NOMO-1 (cell line): Measurements from ENCODE around the gene TNRC18.

Experiments used
- DNase-seq, 2 experiments: peaks; one replicate each; lab custom pipeline; 2025; ENCODE audit not compliant: unreplicated experiment in 2 of 2; lab: John Stamatoyannopoulos, UW

Gene TNRC18

DNA sequence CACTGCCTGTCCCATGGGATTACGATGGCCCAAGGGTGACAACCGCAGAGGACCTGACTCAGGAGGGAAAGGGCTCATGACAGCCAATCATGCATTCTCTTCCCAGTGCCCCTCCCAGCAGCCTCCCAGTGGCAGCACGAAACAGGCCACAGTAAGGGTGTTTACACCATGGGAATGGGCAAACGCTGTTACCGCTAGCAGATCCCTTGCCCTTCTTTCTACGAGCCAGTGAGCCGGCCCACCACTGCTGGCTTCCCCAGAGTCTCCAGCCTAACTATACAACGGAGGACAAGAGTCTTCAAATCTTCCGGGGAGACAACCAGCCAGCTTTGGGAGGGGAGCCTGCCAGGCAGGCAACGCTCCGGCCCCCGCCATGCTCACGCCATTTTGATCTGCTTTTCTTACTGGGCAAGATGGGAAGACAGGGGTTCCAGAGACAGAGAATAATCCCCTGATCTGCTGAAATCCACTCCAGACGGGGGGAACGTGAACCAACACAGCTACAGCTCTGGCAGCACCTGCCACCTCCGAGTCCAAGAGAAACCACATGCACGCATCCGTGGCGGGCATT is 71.1 kb downstream of the TNRC18 start:
- DNase-seq = no peak

DNA sequence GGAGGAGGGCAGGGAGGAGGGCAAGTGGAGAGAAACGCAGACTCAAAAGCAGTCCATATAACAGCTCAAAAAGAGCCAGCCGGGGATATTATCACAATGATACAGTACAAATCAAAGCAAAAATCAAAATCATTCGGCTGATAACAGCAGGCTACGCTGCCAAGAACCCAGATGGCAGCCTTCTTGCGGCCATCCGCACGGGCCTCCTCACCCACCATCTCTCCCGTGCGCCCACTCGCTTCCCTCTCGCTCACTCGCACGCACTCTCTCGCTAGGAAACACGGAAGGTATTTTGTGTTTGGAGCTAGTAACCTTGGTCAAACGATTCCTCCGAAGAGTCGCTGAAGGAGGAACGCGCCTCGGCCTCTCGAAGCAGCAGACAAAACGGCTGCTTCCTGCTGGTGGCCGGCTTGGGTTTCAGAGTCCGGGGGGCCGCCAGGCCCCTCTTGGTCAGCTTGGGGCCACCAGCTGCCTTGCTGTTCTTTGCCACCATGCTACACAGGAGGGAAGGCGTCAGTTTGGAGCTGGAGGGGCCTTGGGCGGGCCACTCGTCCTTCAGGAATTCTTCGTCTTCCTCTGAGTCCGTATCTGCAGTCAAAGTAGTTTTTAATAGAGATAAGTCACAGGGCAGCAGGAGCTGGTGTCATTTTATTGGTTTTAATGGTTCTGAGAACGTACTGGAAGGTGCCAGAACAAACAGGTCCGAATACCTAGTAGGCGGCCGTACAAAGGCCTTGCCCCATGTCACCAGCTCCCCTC is 71.9 kb downstream of the TNRC18 start:
- no peak for DNase-seq

DNA sequence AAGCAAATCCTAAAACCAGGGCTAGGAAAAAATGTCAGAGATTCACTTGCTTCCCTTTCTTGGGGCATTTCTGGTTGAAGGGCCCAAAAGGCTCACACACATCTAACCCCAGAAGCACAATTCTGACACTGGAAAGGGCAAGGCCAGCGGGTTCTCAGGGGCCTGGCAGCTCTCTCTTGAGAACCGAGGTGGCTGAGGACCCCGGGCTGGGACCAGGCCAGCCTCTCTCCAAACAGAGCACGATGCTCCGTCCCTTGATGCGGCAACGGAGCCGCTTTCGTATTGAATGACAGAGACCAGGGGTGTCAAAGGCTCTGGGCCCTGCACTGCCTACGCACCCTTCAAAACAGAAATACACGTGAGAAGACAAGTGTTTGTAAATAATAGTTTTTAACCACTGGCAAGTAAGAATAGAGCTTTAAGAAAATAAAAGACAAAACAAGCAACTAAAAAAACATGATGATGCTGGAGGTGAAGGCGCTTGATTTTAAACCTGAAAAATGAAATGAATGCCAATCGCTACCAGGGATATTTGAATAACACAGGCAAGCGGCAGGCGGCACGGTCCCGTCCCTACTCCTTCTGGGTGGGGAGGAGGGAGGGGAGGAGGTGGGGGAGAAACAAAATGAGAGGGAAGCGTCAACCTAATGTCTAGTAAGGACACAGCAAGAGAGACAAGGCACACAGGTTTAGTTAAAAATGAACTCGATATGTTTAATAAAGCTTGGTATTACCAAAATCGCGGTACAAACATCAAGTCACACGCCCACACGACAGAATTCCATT is 72.8 kb downstream of the TNRC18 start:
- DNase-seq = no peak

DNA sequence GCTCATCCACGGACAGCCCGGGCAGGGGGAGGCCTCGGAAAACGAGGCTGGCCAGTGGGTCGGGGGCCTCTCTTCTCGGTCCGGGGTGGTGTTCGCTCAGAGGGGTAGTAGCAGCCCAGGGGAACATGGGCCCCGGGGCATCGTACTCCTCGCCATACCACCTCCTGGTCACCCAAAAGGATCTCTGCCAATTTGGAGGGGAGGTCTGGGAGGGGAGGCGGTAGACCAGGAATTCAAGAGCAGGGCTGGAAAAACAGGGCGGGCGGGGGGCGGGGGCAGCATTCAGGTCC is 73.5 kb downstream of the TNRC18 start:
- DNase-seq = no peak

DNA sequence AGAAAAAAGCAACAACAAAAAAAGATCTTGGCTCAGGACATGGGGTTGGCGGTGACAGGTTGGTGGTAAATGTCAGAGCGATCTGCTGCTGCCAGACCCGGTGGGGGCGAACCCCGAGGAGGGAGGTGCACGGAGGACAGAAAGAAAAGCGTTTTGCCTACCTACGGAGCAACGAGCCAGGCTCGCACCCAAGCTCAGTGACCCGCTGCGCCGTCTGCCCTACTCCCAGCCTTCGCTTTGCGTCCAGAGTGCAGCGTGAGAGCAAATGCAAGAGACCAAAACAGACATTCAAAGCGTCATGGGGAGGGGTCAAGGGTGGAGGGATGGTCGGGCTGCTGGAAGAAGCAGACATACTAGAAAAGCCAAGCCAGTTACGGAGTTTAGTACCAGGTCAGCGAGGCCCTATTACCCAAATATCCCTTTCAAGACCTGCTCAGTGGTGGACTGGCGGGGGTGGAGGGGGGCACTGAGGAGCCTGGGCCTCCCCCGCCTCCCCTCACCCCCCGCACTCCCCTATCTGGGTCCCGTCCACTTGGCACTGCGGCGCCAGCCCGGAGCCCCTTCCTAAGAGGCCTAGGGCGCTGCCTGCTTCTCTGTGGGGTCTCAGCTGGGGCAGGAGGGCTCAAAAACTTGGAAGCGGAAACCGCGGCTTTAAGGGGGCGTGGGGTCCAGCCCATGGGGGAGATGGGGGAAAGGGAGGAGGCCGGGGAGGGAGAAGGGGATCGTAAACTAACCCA is 74.0 kb downstream of the TNRC18 start:
- no peak for DNase-seq

DNA sequence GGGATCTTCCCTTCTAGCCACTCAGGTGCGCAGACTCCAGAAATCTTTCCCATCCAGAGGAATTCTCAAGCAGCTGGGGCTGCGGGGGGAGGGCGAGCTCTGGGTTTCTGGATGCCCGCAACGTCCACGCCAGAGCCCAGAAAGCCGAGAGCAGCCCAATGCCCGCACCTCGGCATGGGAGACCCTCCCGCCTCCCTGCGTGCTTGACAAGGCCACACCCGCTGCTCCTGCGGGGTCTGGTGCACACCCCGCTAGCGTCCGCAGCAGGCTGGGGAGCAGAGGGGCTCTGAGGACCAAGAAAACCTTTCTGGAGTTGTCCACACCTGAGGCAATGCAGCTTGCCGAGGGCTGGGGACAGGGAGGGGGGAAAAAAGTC is 74.6 kb downstream of the TNRC18 start:
- DNase-seq = no peak

DNA sequence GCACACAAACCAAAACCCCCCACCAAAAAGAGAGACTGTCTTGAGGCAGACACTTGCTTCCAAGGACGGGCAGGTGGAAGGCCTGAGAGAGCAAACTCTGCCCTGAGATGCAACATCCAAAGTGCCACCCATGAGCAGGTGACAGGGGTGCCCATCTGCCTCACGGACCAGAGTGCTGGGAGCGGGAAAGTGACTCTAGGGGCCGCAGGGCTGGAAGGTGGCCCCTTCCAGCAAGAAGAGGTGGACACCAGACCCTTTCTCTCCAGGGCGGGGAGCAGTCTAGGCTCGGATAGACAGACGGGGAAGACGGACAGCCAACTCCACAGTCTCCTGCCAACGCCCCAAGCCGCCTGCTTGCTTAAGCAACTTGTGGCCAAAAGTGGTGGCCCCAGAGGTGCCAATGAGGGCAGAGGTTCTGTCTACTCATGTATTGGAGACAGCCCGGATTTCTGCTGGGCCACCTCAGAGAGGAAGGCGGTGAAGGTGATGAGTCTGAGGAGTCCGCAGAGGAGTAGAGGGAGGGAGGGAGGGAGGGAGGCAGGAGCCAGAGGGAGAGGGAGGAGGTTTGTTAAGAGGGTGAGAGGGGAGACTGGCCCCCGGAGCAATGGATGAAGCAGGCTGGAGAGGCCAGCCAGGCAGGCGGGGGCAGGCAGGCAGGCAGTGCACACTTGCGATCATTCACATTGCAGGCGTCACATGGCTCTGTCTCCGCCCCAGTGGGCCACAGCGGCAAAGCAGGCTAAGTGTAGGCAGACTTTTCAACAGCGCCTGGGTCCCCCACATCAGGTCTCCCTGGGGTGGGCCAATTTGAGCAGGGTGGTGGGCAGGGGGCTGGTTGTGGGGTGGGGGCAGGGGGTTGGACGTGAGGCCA is 75.3 kb downstream of the TNRC18 start:
- no peak for DNase-seq

DNA sequence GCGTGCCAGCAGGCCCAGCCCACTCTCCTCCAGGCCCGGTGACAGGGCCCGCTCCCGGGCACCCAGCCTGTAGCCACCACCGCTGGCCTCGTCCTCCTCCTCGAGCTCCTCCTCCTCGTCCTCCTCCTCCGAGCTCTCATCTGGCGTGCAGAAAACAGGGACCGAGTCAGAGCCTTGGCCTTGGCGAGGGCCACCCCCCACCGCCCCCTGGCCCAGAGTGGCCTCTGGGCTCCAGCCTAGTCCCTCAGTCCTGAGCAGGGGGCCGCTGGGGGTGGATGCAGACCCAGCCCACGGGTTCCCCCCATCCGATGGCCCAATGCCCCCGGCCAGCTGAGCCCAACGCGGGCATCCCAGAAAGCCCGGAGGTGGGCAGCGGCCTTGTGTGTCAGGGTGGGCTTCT is 78.0 kb downstream of the TNRC18 start:
- no peak for DNase-seq

DNA sequence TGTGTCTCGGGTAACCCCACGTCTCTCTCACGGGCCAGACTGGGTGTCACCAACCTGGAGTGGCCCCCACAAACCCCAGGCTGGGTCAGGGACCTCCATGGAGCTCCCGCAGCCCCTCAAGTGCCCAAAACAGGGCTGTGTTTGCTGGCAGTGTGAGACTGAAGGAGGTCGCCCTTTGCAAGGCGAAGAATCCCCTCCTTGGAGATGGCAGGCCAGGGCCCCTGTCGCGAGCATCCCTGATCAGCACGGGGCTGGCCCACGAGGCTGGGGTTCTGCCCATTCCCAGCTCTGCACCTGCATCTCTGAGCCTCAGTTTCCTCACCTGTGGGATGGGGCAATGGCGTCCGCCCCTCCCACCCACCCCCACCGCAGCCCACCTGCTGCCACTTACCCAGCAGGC is 78.5 kb downstream of the TNRC18 start:
- no peak for DNase-seq

DNA sequence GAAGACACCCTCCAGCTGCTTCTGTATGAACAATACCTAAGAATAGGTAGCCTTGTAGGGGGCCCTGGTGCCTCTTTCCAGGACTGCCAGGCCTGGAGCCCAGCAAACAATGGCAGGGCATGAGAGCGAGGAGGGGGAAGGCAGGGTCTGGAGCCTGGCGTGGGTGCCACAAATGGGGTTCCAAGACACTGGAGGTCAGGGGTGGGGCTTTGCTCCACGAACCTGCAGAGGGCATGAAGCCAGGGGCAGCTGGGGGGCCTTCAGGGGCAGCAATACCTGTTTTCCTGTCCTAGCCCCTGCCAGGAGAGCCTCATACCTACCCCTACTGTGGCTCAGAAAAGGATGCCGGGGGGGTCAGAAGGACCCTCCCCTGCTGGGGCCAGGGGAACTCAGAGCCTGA is 79.3 kb downstream of the TNRC18 start:
- no peak for DNase-seq

DNA sequence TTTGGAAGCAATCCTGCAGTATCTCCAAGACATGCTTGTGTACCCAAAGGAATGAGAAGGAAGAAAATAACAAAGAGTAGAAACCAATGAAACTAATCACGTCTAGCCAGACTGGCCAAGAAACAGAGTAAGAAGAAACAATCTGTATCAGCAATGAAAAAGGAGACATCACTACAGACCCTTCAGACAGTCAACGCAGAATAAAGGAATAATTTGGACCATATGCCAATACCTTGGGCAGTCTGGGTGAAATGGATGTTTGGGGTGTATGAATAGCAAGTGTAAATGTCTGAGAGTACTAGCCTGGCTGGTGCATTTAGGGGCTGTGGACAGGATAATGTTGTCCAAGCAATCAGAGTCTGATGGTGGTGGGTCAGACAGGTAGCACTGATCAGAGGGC is 79.8 kb downstream of the TNRC18 start:
- DNase-seq = no peak

DNA sequence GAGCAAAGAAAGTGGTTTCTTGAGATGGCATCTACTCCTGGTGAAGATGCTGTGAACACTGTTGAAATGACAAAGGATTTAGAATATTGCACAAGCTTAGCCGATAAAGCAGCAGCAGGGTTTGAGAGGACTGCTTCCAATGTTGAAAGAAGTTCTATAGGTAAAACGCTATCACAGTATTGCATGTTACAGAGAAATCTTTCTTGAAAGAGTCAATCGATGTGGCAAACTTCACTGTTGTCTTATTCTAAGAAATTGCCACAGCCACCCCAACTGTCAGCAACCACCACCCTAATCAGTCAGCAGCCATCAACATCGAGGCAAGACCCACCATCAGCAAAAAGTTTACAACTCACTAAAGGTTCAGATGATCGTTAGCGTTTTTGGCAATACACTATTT is 81.0 kb downstream of the TNRC18 start:
- no peak for DNase-seq

DNA sequence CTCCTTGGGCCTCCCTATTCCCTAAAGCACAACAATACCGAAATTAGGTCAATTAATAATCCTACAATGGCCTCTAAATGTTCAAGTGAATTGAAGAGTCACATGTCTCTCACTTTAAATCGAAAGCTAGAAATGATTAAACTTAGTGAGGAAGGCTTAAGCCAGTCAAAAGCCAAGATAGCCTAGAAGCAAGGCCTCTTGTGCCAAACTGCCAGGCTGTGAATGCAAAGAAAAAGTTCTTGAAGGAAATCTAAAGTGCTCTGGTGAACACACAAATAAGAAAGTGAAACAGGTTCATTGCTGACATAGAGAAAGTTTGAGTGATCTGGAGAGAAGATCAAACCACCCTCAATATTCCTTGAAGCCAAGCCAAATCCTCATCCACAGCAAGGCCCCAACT is 83.7 kb downstream of the TNRC18 start:
- no peak for DNase-seq

DNA sequence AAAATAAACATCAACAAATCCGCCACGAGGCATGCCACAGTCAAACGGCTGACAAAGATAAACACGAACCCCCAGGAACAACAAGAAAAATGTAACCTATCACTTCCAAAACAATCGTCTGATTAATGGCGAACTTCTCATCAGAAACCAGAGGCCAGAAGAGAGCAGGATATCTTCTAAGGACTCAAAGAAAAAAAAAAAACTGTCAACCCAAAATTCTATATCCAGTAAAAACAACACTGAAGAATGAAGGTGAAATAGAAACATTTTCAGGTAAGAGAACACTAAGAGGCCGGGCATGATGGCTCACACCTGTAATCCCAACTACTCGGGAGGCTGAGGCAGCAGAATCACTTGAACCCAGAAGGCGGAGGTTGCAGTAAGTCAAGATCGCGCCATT is 86.6 kb downstream of the TNRC18 start:
- no peak for DNase-seq

DNA sequence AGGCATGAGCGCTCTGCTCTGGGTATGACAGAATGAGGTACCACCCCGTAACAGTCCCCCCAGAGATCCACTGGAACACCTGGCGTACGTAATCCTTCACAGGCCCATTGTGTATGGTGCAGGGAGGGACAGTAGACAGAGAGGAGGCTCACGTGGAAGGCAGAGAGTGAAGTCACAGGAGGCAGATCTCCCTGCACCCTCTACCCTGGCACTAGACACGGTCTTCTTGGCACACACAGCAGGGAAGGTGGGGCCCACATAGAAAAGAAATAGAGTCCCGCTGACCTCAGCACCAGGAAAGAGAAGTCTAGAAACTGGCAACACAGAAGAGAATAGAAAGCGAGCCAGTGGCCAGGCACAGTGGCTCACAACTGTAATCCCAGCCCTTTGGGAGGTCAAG is 89.0 kb downstream of the TNRC18 start:
- DNase-seq = no peak

DNA sequence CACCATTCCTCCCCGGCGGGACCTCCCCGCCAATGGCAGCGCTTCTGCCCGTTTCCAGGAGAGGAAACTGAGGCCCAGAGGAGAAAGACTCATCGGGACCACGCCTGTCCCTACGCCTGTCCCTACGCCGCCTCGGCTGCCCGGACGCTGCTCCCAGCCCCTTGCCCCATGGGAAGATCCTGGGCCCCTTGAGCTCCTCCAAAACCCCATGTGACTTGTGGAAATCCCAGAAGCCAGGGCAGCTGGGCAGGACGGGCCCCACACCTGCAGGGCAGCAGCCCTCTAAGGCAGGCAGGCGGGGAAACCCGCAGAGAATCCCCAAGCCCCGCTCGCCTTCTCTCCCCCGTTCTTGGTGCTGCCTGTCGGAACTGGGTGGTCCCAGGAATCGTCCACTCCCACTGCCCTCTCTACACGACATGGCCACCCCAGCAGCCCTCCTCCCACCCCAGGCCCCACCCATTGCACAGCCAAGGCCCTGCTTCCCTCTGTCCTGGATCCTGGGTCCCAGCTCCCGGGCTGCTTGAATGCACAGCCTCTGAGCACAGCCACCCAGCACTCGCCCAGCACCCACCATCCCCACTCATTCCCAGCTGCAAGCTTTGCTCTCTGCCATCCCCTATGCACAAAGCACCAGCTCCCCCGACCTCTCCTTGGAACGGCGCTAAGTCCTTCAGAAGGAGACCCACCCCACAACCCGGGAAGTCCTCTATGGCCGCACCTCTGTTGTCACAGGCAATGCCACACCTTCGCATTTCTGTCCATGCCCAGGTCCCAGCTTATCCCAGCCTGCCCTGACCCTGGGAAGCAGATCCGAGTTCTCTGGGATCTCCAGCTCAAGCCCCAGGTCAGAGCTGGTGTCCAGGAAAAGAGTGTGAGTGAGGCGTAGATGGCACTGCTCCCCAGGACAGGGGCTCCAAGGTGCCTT is 90.3 kb downstream of the TNRC18 start:
- no peak for DNase-seq

DNA sequence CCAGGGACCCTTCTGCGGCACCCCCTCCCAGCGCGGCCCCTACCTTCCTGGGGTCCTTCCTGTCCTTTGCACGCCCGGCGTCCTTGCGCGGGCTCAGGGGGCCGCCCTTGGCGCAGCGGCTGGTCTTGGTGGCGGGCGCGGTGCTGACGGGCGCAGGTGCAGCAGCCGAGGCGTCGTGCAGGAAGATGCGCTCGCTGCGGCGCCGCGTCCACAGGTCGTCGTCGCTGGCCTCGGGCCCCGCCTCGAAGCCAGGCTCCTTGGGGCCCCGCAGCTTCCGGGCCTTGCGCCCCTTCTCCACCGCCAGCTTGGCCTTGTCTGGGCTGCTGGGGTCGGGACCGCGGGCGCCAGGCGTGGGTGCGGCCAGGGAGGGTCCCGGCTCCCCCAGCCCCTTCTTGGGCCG is 91.1 kb downstream of the TNRC18 start:
- no peak for DNase-seq

DNA sequence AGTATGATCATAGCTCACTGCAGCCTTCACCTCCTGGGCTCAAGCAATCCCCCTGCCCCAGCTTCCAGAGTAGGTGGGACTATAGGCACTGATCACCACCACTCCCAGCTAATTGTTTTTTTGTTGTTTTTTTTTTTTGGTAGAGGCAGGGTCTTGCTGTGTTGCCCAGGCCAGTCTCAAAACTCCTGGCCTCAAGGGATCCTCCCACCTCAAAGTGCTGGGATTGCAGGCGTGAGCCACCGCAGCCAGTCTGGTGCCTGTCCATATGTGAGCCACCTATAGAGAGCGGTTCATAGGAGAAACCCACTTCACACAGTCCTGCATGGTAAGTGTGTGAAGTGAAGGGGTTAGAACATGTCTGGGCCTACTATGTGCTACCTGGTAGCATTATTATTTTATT is 93.3 kb downstream of the TNRC18 start:
- DNase-seq = no peak

DNA sequence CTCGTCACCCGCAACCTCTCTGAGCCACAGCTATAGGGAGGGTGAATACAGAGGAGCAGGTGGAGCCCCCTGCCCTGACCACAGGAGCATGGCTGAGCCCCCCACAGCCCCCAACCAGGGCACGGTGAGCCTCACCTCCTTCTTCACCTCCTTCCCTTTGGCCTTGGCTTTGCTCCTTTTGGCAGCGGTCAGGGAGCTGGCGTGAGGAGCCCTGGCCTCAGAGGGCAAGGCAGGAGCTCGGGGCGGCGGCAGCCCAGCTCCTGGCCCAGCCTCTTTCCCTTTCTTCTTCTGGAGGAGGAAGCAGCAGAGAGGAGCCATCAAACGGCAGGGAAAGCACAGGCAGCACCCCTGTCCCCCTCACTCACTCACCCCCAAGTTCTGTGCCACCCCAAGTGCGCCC is 98.7 kb downstream of the TNRC18 start:
- no peak for DNase-seq
